ENCODE measurements around the gene KIAA0040. TPM values are rescaled to one million over a fixed set of nuclear protein-coding genes. Genes with fewer than 3 reads are reported as not detected.

The KIAA0040 gene
- 12.0 TPM for polyA plus RNA-seq
- long read RNA-seq, donor 1, full-length matches to known transcripts, result 5 of 5 reads
- long read RNA-seq, donor 1, partial matches to known transcripts, result 0 of 5 reads
- long read RNA-seq, donor 1, other reads (novel, unspliced or antisense), result 0 of 5 reads
- long read RNA-seq, donor 2, full-length matches to known transcripts, result 3 of 3 reads
- long read RNA-seq, donor 2, partial matches to known transcripts, result 0 of 3 reads
- long read RNA-seq, donor 2, other reads (novel, unspliced or antisense), result 0 of 3 reads
- long read RNA-seq, donor 3, result 0 reads
- long read RNA-seq, donor 4, full-length matches to known transcripts, result 2 of 2 reads
- long read RNA-seq, donor 4, partial matches to known transcripts, result 0 of 2 reads
- long read RNA-seq, donor 4, other reads (novel, unspliced or antisense), result 0 of 2 reads
- long read RNA-seq, donor 5, full-length matches to known transcripts, result 2 of 2 reads
- long read RNA-seq, donor 5, partial matches to known transcripts, result 0 of 2 reads
- long read RNA-seq, donor 5, other reads (novel, unspliced or antisense), result 0 of 2 reads
- long read RNA-seq, donor 6, full-length matches to known transcripts, result 2 of 2 reads
- long read RNA-seq, donor 6, partial matches to known transcripts, result 0 of 2 reads
- long read RNA-seq, donor 6, other reads (novel, unspliced or antisense), result 0 of 2 reads
- long read RNA-seq, donor 7, full-length matches to known transcripts, result 2 of 2 reads
- long read RNA-seq, donor 7, partial matches to known transcripts, result 0 of 2 reads
- long read RNA-seq, donor 7, other reads (novel, unspliced or antisense), result 0 of 2 reads
- long read RNA-seq, donor 8, full-length matches to known transcripts, result 3 of 3 reads
- long read RNA-seq, donor 8, partial matches to known transcripts, result 0 of 3 reads
- long read RNA-seq, donor 8, other reads (novel, unspliced or antisense), result 0 of 3 reads
- long read RNA-seq, donor 9, full-length matches to known transcripts, result 4 of 4 reads
- long read RNA-seq, donor 9, partial matches to known transcripts, result 0 of 4 reads
- long read RNA-seq, donor 9, other reads (novel, unspliced or antisense), result 0 of 4 reads
- long read RNA-seq, donor 10, full-length matches to known transcripts, result 5 of 5 reads
- long read RNA-seq, donor 10, partial matches to known transcripts, result 0 of 5 reads
- long read RNA-seq, donor 10, other reads (novel, unspliced or antisense), result 0 of 5 reads
- long read RNA-seq, donor 11, result 0 reads

DNA sequence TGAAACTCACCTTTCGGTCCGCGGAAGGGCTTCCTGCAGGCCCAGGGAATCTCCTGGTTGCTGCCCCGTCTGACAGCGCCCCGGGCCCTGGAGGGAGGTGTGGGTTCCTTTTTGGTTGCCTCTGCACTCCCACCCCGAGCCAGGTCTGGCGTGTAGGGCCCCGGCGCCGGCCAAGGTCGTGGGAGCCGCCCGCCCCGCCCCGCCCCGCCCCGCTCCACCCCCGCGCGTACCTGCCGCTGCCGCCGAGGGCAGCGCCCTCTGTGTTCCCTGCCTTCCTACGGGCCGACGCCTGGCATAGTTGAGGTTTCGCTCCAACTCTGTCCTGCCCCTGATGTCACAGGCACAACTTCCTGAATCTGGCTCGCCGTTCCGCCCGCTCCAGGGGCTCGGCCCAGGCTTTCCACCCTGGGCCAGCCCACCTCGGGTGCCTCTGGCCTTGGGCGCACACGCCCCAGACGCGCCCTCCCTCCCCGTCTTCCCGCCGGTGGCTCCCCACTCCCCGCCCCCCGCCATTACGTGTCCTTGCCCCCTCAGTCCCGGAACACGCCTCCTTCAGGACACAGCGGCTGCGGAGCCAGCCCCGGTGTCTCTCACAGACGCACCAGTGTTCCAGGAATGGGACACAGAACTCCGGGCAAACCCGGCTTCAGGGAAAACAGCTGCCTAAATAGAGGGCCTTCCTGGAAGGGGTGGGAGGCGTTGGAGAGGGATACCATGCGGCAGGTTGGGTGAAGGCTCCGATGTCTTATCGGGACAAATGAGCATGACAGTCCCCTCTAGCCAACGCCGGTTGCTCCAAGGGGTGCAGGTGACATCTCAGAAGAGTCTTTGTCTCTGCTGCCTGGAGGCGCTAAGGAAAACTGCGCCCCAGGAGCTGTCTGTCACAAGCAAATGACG lies at the start of gene KIAA0040:
TSS of gene KIAA0040 (minus strand) at position 147 of the 897 bp plus-strand sequence. CDS start 31,763 bp downstream, outside the sequence.
- no peaks in the 10 kb centered on the region for H3K27me3 ChIP-seq (ENCODE audit: control insufficient read depth, insufficient read depth, low read length)
- H3K36me3 ChIP-seq (ENCODE audit: control insufficient read depth, insufficient read depth, low read length), result no peaks in the 10 kb centered on the region
- peak within 1 kb of the TSS; percentile 82 for H3K27ac ChIP-seq (ENCODE audit: low read length)
- peak; percentile 78 to 90 for DNase-seq
- no peaks in the 10 kb centered on the region for H3K9me3 ChIP-seq (ENCODE audit: control insufficient read depth, low read depth, low read length)
- peak within 1 kb of the TSS; percentile 56 for H3K4me3 ChIP-seq (ENCODE audit: low read length)
- peaks cover 7% of the 10 kb centered on the region for H3K4me1 ChIP-seq (ENCODE audit: control insufficient read depth, insufficient read depth, low read length)
- WGBS (ENCODE audit: insufficient coverage, low lambda C conversion rate), result 20% methylated on average over 1 of the region's 62 CpGs

DNA sequence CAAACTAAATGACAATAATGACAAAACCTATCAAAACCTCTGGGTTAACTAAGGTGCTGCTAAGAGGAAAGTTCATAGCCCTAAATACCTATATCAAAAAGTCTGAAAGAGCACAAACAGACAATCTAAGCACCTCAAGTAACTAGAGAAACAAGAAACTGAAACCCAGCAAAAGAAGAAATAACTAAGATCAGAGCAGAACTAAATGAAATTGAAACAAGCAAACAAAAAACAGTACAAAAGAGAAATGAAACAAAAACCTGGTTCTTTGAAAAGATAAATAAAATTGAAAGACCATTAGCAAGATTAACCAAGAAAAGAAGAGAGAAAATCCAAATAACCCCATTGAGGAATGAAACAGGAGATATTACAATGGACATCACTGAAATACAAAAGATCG lies 44.8 kb upstream of the KIAA0040 start:
- WGBS (ENCODE audit: insufficient coverage, low lambda C conversion rate), result no CpG with 5 or more reads among the region's 1 CpG
- no peak overlapping the region for H3K4me3 ChIP-seq (ENCODE audit: low read length)
- H3K9me3 ChIP-seq (ENCODE audit: control insufficient read depth, low read depth, low read length), result no peaks in the 10 kb centered on the region
- no peak overlapping the region for H3K27ac ChIP-seq (ENCODE audit: low read length)
- DNase-seq, result no peak
- no peaks in the 10 kb centered on the region for H3K4me1 ChIP-seq (ENCODE audit: control insufficient read depth, insufficient read depth, low read length)
- H3K36me3 ChIP-seq (ENCODE audit: control insufficient read depth, insufficient read depth, low read length), result no peaks in the 10 kb centered on the region
- H3K27me3 ChIP-seq (ENCODE audit: control insufficient read depth, insufficient read depth, low read length), result no peaks in the 10 kb centered on the region

DNA sequence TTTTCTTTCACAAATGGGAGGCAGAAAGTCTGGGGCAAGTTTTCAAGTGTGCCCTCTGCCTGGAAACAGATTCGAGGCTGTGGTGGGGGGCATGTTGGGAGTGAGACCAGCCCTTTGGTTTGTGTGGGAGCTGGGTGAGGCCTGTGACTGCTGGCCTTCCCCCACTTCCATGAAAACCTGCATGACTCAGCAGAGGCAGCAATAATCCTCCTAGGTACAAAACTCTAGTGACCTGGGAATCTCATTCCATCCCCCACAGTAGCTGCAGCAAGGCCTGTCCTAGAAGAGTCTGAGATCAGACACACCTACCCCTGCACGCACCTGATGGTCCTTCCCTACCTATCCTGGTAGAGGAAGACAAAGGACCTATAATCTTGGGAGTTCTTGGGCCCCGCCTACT lies 42.1 kb upstream of the KIAA0040 start:
- Histone ChIP-seq H3K36me3 (ENCODE audit: control insufficient read depth, insufficient read depth, low read length) (no peaks in the 10 kb centered on the region), H3K9me3 (ENCODE audit: control insufficient read depth, low read depth, low read length) (no peaks in the 10 kb centered on the region), H3K27me3 (ENCODE audit: control insufficient read depth, insufficient read depth, low read length) (no peaks in the 10 kb centered on the region), H3K4me1 (ENCODE audit: control insufficient read depth, insufficient read depth, low read length) (no peaks in the 10 kb centered on the region), H3K27ac (ENCODE audit: low read length) (no peak overlapping the region), H3K4me3 (ENCODE audit: low read length) (no peak overlapping the region)
- DNase-seq, result peak in 1 of 2 donors; percentile 43
- no CpG with 5 or more reads among the region's 3 CpGs for WGBS (ENCODE audit: insufficient coverage, low lambda C conversion rate)

DNA sequence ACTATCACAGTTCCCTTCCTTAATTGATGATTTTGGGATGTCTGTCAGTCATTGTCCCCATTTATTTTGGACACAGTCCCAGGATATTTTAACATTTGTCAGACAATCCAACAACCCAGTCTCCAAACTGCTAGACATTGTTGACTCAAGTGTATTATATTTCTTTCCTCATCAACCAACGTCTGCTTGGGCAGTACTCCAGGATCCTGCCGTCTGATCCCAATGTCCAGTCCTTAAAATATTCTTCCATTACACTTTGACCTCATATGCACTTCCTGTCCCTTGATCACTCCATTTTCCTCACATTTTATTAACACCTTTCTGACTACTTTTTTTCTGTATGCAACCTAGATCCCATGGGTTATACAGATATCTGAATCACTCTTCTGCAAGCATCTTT lies 39.8 kb upstream of the KIAA0040 start:
- H3K36me3 ChIP-seq (ENCODE audit: control insufficient read depth, insufficient read depth, low read length), result no peaks in the 10 kb centered on the region
- H3K4me3 ChIP-seq (ENCODE audit: low read length), result no peak overlapping the region
- H3K27me3 ChIP-seq (ENCODE audit: control insufficient read depth, insufficient read depth, low read length), result no peaks in the 10 kb centered on the region
- H3K27ac ChIP-seq (ENCODE audit: low read length), result no peak overlapping the region
- H3K9me3 ChIP-seq (ENCODE audit: control insufficient read depth, low read depth, low read length), result no peaks in the 10 kb centered on the region
- no peak for DNase-seq
- WGBS (ENCODE audit: insufficient coverage, low lambda C conversion rate), result 66% methylated on average over 2 of the region's 2 CpGs
- H3K4me1 ChIP-seq (ENCODE audit: control insufficient read depth, insufficient read depth, low read length), result no peaks in the 10 kb centered on the region

DNA sequence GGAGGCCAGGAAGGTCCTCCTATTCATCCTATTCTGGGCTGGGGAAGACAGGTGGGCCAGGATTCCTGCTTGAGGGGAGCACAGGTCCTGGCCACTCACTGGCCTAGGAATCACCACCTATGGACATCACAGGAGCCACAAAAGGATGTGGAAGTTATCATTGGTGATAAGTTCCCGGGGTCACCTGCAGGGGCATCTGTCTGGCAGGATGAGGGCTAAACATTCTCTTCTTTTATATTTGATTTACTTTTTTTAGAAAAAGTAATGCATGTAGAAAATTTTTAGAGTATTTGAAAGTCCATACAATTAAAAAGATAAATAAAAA lies 33.2 kb upstream of the KIAA0040 start:
- Histone ChIP-seq H3K4me3 (ENCODE audit: low read length) (no peak overlapping the region), H3K36me3 (ENCODE audit: control insufficient read depth, insufficient read depth, low read length) (no peaks in the 10 kb centered on the region), H3K27me3 (ENCODE audit: control insufficient read depth, insufficient read depth, low read length) (no peaks in the 10 kb centered on the region), H3K4me1 (ENCODE audit: control insufficient read depth, insufficient read depth, low read length) (peaks cover 12% of the 10 kb centered on the region), H3K9me3 (ENCODE audit: control insufficient read depth, low read depth, low read length) (no peaks in the 10 kb centered on the region), H3K27ac (ENCODE audit: low read length) (no peak overlapping the region)
- no peak for DNase-seq
- no CpG with 5 or more reads among the region's 1 CpG for WGBS (ENCODE audit: insufficient coverage, low lambda C conversion rate)

DNA sequence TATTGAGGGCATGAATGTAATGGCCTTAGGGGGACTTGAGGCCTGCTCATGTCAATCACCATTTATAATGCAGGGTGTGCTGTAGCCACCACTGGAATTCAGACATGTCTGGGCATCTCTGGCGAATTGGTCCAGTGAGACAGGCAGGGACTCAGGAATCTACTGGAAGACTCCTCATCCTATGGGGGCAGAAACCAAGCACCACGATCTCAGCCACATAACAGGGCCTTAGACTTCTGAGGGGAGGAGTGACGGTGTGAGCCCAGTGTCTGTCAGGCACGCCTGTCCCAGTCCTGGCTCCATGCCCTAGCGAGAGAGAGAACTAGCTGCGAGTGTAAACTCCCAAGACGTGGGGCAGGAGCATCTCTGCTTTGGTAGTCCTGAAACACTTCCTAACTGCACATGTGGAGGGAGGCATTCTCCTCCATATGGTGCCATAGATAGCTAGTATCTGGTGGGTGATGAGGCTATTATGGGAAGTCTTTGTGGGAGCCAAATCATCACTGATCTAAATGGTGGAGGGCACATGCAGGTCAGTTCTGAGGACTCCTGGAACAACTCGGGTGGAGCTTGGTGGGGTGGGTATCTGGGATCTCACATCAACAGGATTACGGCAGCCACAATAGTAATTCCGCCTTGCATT lies 29.8 kb upstream of the KIAA0040 start:
- Histone ChIP-seq H3K9me3 (ENCODE audit: control insufficient read depth, low read depth, low read length) (no peaks in the 10 kb centered on the region), H3K4me3 (ENCODE audit: low read length) (no peak overlapping the region), H3K27ac (ENCODE audit: low read length) (no peak overlapping the region), H3K36me3 (ENCODE audit: control insufficient read depth, insufficient read depth, low read length) (no peaks in the 10 kb centered on the region), H3K4me1 (ENCODE audit: control insufficient read depth, insufficient read depth, low read length) (peaks cover 30% of the 10 kb centered on the region), H3K27me3 (ENCODE audit: control insufficient read depth, insufficient read depth, low read length) (no peaks in the 10 kb centered on the region)
- WGBS (ENCODE audit: insufficient coverage, low lambda C conversion rate), result 100% methylated on average over 1 of the region's 10 CpGs
- no peak for DNase-seq

DNA sequence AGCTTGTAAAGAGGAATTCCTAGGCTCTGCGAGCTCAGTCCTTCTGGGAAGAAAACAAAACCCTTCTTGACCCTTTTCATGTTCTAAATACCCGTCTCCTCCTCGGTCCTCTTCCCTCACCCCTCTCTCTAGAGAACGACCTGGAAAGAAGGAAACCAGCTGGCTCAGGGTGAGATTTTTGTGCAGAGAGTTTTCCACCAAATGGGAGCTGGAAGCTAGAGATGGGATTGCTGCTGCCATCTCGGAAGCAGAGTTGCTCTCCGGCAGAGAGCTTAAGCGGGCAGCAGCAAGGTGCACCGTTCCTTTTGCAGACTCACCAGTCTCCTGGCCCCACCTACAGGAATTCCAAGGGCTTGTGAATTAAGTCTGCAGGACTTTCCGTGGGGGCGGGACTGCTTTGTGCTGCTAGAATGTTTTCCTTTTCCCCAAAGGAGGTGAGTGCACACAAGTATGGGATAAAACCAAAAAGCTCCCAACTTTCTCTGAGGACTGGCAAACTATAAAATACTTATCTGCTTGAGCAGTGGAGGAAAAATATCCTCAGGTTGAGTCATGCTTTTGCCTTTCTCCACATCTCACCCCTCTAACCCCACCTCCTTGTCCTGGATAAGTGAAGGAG lies 29.1 kb upstream of the KIAA0040 start:
- H3K4me3 ChIP-seq (ENCODE audit: low read length), result no peak overlapping the region
- no peaks in the 10 kb centered on the region for H3K9me3 ChIP-seq (ENCODE audit: control insufficient read depth, low read depth, low read length)
- peak overlapping the region; percentile 8 for H3K27ac ChIP-seq (ENCODE audit: low read length)
- peak; percentile 48 to 53 for DNase-seq
- no peaks in the 10 kb centered on the region for H3K36me3 ChIP-seq (ENCODE audit: control insufficient read depth, insufficient read depth, low read length)
- H3K27me3 ChIP-seq (ENCODE audit: control insufficient read depth, insufficient read depth, low read length), result no peaks in the 10 kb centered on the region
- peaks cover 33% of the 10 kb centered on the region for H3K4me1 ChIP-seq (ENCODE audit: control insufficient read depth, insufficient read depth, low read length)
- WGBS (ENCODE audit: insufficient coverage, low lambda C conversion rate), result 47% methylated on average over 4 of the region's 10 CpGs

DNA sequence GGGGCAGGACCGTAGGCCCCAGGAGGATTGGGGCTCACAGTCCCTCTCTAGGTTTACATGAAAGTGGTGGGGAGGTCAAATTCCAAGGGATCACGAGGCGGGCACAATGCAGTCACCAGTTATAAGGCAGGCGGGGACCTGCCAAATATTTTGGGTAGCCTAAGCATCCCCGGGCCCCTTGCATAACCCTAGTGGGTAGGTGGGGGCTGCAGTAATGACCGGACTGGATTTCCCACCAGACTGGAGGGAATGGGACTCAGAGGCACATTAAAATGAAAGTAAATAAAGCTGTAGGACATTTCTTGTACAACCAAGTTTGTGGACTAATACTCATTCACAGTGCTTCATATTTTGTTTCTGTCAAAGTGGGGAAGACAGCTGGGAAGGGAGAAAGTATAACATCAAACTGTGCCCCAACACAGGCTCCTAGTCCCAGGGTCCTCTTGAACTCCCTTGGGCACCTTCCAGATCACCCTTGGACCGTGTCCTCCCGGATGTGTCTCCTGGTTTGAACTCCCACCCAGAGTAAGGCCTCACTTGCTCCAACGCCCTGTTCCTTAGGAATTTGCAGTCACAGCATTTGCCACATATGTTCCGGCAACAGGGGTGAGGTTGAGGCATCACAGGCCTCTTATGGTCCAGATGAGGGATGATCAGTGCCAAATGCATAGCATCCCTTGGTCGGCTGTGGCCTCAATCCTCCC lies 28.4 kb upstream of the KIAA0040 start:
- peaks cover 33% of the 10 kb centered on the region for H3K4me1 ChIP-seq (ENCODE audit: control insufficient read depth, insufficient read depth, low read length)
- no peaks in the 10 kb centered on the region for H3K36me3 ChIP-seq (ENCODE audit: control insufficient read depth, insufficient read depth, low read length)
- peak overlapping the region; percentile 8 for H3K27ac ChIP-seq (ENCODE audit: low read length)
- H3K27me3 ChIP-seq (ENCODE audit: control insufficient read depth, insufficient read depth, low read length), result no peaks in the 10 kb centered on the region
- peak; percentile 62 to 83 for DNase-seq
- H3K4me3 ChIP-seq (ENCODE audit: low read length), result no peak overlapping the region
- H3K9me3 ChIP-seq (ENCODE audit: control insufficient read depth, low read depth, low read length), result no peaks in the 10 kb centered on the region
- 80% methylated on average over 1 of the region's 11 CpGs for WGBS (ENCODE audit: insufficient coverage, low lambda C conversion rate)
